ENCODE data around the gene DTX3.

DTX3 gene

GRCh38 chr12:57604992-57605810 lies 577 bp downstream of the DTX3 start:
- no peak overlapping the region for H2BK5ac ChIP-seq (ENCODE audit: low read length)
- peaks cover 13% of the 10 kb centered on the region for H3K4me1 ChIP-seq (ENCODE audit: control insufficient read depth, low read depth, low read length)
- H3K18ac ChIP-seq (ENCODE audit: low read length) = peak overlapping the region; percentile 95
- H3K27me3 ChIP-seq (ENCODE audit: insufficient read depth, low read length, poor library complexity) = no peaks in the 10 kb centered on the region
- peak overlapping the region; percentile 57 for H3K4me3 ChIP-seq (ENCODE audit: low read length)
- no CpG with 5 or more reads among the region's 25 CpGs for WGBS (ENCODE audit: extremely low coverage, insufficient coverage, low lambda C conversion rate)
- H2BK120ac ChIP-seq (ENCODE audit: low read depth, low read length) = peak overlapping the region; percentile 83
- H3K79me1 ChIP-seq (ENCODE audit: low read length) = peaks cover 4% of the 10 kb centered on the region
- no peaks in the 10 kb centered on the region for H3K79me2 ChIP-seq (ENCODE audit: control insufficient read depth, insufficient read depth, low read length)
- H3K4ac ChIP-seq (ENCODE audit: low read depth, low read length) = peak overlapping the region; percentile 95
- H2AK5ac ChIP-seq (ENCODE audit: low read length) = peak overlapping the region; percentile 56
- peak overlapping the region; percentile 69 for H4K8ac ChIP-seq (ENCODE audit: low read depth, low read length)
- H3K9ac ChIP-seq (ENCODE audit: low read length) = peak overlapping the region; percentile 78
- H3K36me3 ChIP-seq (ENCODE audit: control insufficient read depth, insufficient read depth, low read length) = peaks cover 1% of the 10 kb centered on the region
- DNase-seq = peak; percentile 63
- H3K27ac ChIP-seq (ENCODE audit: low read depth, low read length) = no peak overlapping the region
- peak overlapping the region; percentile 85 for H3K4me2 ChIP-seq (ENCODE audit: low read length)
- no peak overlapping the region for H2BK15ac ChIP-seq (replicated peaks; ENCODE audit: low read depth)
- no peak overlapping the region for H3K23ac ChIP-seq (ENCODE audit: low read length)
- H3K56ac ChIP-seq (ENCODE audit: low read length) = peak overlapping the region; percentile 83
- H4K5ac ChIP-seq (ENCODE audit: low read length) = no peak overlapping the region

GRCh38 chr12:57605811-57606311 lies 1.2 kb downstream of the DTX3 start:
- peak overlapping the region; percentile 18 for H3K9ac ChIP-seq (ENCODE audit: low read length)
- H3K27me3 ChIP-seq (ENCODE audit: insufficient read depth, low read length, poor library complexity) = no peaks in the 10 kb centered on the region
- H2BK15ac ChIP-seq (replicated peaks; ENCODE audit: low read depth) = no peak overlapping the region
- DNase-seq = no peak
- H4K8ac ChIP-seq (ENCODE audit: low read depth, low read length) = no peak overlapping the region
- no peak overlapping the region for H4K5ac ChIP-seq (ENCODE audit: low read length)
- no peak overlapping the region for H3K4me3 ChIP-seq (ENCODE audit: low read length)
- H3K23ac ChIP-seq (ENCODE audit: low read length) = no peak overlapping the region
- no peaks in the 10 kb centered on the region for H3K79me2 ChIP-seq (ENCODE audit: control insufficient read depth, insufficient read depth, low read length)
- H2BK5ac ChIP-seq (ENCODE audit: low read length) = no peak overlapping the region
- WGBS (ENCODE audit: extremely low coverage, insufficient coverage, low lambda C conversion rate) = no CpG with 5 or more reads among the region's 4 CpGs
- no peak overlapping the region for H3K18ac ChIP-seq (ENCODE audit: low read length)
- H2AK5ac ChIP-seq (ENCODE audit: low read length) = peak overlapping the region; percentile 56
- H3K56ac ChIP-seq (ENCODE audit: low read length) = peak overlapping the region; percentile 65
- no peak overlapping the region for H3K4ac ChIP-seq (ENCODE audit: low read depth, low read length)
- H3K4me1 ChIP-seq (ENCODE audit: control insufficient read depth, low read depth, low read length) = peaks cover 13% of the 10 kb centered on the region
- H2BK120ac ChIP-seq (ENCODE audit: low read depth, low read length) = no peak overlapping the region
- peaks cover 1% of the 10 kb centered on the region for H3K36me3 ChIP-seq (ENCODE audit: control insufficient read depth, insufficient read depth, low read length)
- peaks cover 4% of the 10 kb centered on the region for H3K79me1 ChIP-seq (ENCODE audit: low read length)
- H3K4me2 ChIP-seq (ENCODE audit: low read length) = peak overlapping the region; percentile 85
- no peak overlapping the region for H3K27ac ChIP-seq (ENCODE audit: low read depth, low read length)

- Histone ChIP-seq H3K9ac (ENCODE audit: low read length) (no peak overlapping the region), H2AK5ac (ENCODE audit: low read length) (no peak overlapping the region), H2BK15ac (replicated peaks; ENCODE audit: low read depth) (no peak overlapping the region), H3K79me2 (ENCODE audit: control insufficient read depth, insufficient read depth, low read length) (no peaks in the 10 kb centered on the region), H3K4ac (ENCODE audit: low read depth, low read length) (no peak overlapping the region), H3K79me1 (ENCODE audit: low read length) (peaks cover 4% of the 10 kb centered on the region), H2BK120ac (ENCODE audit: low read depth, low read length) (no peak overlapping the region), H3K4me2 (ENCODE audit: low read length) (no peak overlapping the region), H2BK5ac (ENCODE audit: low read length) (no peak overlapping the region), H3K4me1 (ENCODE audit: control insufficient read depth, low read depth, low read length) (peaks cover 13% of the 10 kb centered on the region), H3K27me3 (ENCODE audit: insufficient read depth, low read length, poor library complexity) (no peaks in the 10 kb centered on the region), H3K4me3 (ENCODE audit: low read length) (no peak overlapping the region), H4K5ac (ENCODE audit: low read length) (no peak overlapping the region), H3K18ac (ENCODE audit: low read length) (no peak overlapping the region), H3K23ac (ENCODE audit: low read length) (no peak overlapping the region), H4K8ac (ENCODE audit: low read depth, low read length) (no peak overlapping the region), H3K56ac (ENCODE audit: low read length) (no peak overlapping the region), H3K36me3 (ENCODE audit: control insufficient read depth, insufficient read depth, low read length) (peaks cover 1% of the 10 kb centered on the region), H3K27ac (ENCODE audit: low read depth, low read length) (no peak overlapping the region)
- no CpG with 5 or more reads among the region's 2 CpGs for WGBS (ENCODE audit: extremely low coverage, insufficient coverage, low lambda C conversion rate)
- no peak for DNase-seq
Measured at GRCh38 chr12:57606399-57606798, 1.8 kb downstream of the DTX3 start.

GRCh38 chr12:57606821-57607220 lies 2.2 kb downstream of the DTX3 start:
- no CpG with 5 or more reads among the region's 11 CpGs for WGBS (ENCODE audit: extremely low coverage, insufficient coverage, low lambda C conversion rate)
- H3K4me2 ChIP-seq (ENCODE audit: low read length) = no peak overlapping the region
- peaks cover 1% of the 10 kb centered on the region for H3K36me3 ChIP-seq (ENCODE audit: control insufficient read depth, insufficient read depth, low read length)
- no peak overlapping the region for H3K4ac ChIP-seq (ENCODE audit: low read depth, low read length)
- H3K79me2 ChIP-seq (ENCODE audit: control insufficient read depth, insufficient read depth, low read length) = no peaks in the 10 kb centered on the region
- H4K5ac ChIP-seq (ENCODE audit: low read length) = no peak overlapping the region
- H3K4me3 ChIP-seq (ENCODE audit: low read length) = no peak overlapping the region
- no peak overlapping the region for H4K8ac ChIP-seq (ENCODE audit: low read depth, low read length)
- H2BK5ac ChIP-seq (ENCODE audit: low read length) = no peak overlapping the region
- H2BK120ac ChIP-seq (ENCODE audit: low read depth, low read length) = no peak overlapping the region
- H3K27ac ChIP-seq (ENCODE audit: low read depth, low read length) = no peak overlapping the region
- peaks cover under 1% of the 10 kb centered on the region for H3K27me3 ChIP-seq (ENCODE audit: insufficient read depth, low read length, poor library complexity)
- peaks cover 4% of the 10 kb centered on the region for H3K79me1 ChIP-seq (ENCODE audit: low read length)
- no peak overlapping the region for H3K18ac ChIP-seq (ENCODE audit: low read length)
- no peak overlapping the region for H2AK5ac ChIP-seq (ENCODE audit: low read length)
- no peak overlapping the region for H3K56ac ChIP-seq (ENCODE audit: low read length)
- H3K4me1 ChIP-seq (ENCODE audit: control insufficient read depth, low read depth, low read length) = peaks cover 13% of the 10 kb centered on the region
- no peak overlapping the region for H3K23ac ChIP-seq (ENCODE audit: low read length)
- H3K9ac ChIP-seq (ENCODE audit: low read length) = no peak overlapping the region
- no peak overlapping the region for H2BK15ac ChIP-seq (replicated peaks; ENCODE audit: low read depth)
- no peak for DNase-seq

DNA sequence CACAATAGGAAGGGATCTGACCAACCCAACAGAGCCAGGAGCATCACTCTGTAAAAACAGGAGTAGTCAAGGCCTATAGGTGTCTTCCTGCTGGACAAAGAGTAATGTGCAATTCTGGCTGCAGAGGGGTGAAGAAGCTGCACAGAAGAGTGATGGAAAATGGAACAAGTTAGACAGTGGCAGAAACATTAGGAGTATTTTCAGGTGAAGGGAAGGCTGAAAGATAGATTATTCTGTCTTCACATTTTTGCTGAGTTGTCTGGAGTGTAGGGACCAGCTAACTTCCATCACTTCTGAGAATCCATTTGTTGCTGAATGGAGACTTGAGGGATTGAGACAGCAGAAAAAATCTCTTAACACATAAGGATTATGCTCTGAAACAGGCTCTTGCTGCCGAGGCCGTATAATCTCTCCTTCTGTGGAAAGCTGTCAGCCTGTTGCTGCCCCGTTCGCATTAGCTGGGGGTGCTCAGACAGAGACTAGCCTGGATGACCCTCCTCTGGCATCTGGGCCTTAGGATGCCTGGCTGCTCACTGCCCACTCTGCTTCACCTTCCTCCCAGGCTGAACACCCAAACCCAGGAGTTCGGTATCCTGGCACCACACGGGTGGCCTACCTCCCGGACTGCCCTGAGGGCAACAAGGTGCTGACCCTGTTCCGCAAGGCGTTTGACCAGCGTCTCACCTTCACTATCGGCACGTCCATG lies 3.5 kb downstream of the DTX3 start:
- peaks cover 13% of the 10 kb centered on the region for H3K4me1 ChIP-seq (ENCODE audit: control insufficient read depth, low read depth, low read length)

More for the DNA sequence above, 3.5 kb downstream of the DTX3 start:
- no peak overlapping the region for H3K4ac ChIP-seq (ENCODE audit: low read depth, low read length)
- H3K9ac ChIP-seq (ENCODE audit: low read length) = no peak overlapping the region
- no peaks in the 10 kb centered on the region for H3K79me2 ChIP-seq (ENCODE audit: control insufficient read depth, insufficient read depth, low read length)
- no peak overlapping the region for H3K56ac ChIP-seq (ENCODE audit: low read length)
- H2BK15ac ChIP-seq (replicated peaks; ENCODE audit: low read depth) = no peak overlapping the region
- peaks cover 9% of the 10 kb centered on the region for H3K27me3 ChIP-seq (ENCODE audit: insufficient read depth, low read length, poor library complexity)
- H3K23ac ChIP-seq (ENCODE audit: low read length) = no peak overlapping the region
- no peak overlapping the region for H2AK5ac ChIP-seq (ENCODE audit: low read length)
- H2BK120ac ChIP-seq (ENCODE audit: low read depth, low read length) = no peak overlapping the region
- DNase-seq = no peak
- H3K79me1 ChIP-seq (ENCODE audit: low read length) = peaks cover 4% of the 10 kb centered on the region
- H3K36me3 ChIP-seq (ENCODE audit: control insufficient read depth, insufficient read depth, low read length) = no peaks in the 10 kb centered on the region
- no peak overlapping the region for H3K18ac ChIP-seq (ENCODE audit: low read length)
- H4K8ac ChIP-seq (ENCODE audit: low read depth, low read length) = no peak overlapping the region
- H3K4me3 ChIP-seq (ENCODE audit: low read length) = no peak overlapping the region
- H4K5ac ChIP-seq (ENCODE audit: low read length) = no peak overlapping the region
- H3K27ac ChIP-seq (ENCODE audit: low read depth, low read length) = no peak overlapping the region
- H3K4me2 ChIP-seq (ENCODE audit: low read length) = no peak overlapping the region
- no CpG with 5 or more reads among the region's 12 CpGs for WGBS (ENCODE audit: extremely low coverage, insufficient coverage, low lambda C conversion rate)
- no peak overlapping the region for H2BK5ac ChIP-seq (ENCODE audit: low read length)
